ENCODE data around the gene ZBTB3. TPM values are rescaled to one million over a fixed set of nuclear protein-coding genes. Genes with fewer than 3 reads are reported as not detected.

The ZBTB3 gene
- polyA plus RNA-seq, 1 donor from 2014 or later, result 8.5 TPM

GRCh38 chr11:62775646-62776045 is 21.7 kb upstream of the ZBTB3 start:
- TF ChIP-seq POLR2AphosphoS5 (IDR thresholded peaks at IDR 0.05), result no peak
- TF ChIP-seq SMC3 (conservative IDR thresholded peaks at IDR 0.05; ENCODE audit: poor library complexity), result no peak
- no peak for TF ChIP-seq TAF1 (IDR thresholded peaks at IDR 0.05; ENCODE audit: low read depth)
- TF ChIP-seq RAD21 (conservative IDR thresholded peaks at IDR 0.05), result no peak
- TF ChIP-seq MXI1 (conservative IDR thresholded peaks at IDR 0.05; ENCODE audit: poor library complexity, severe bottlenecking), result no peak
- no peak for TF ChIP-seq CTCF (IDR thresholded peaks at IDR 0.05; ENCODE audit: poor library complexity, severe bottlenecking)
- TF ChIP-seq EP300 (conservative IDR thresholded peaks at IDR 0.05; ENCODE audit: poor library complexity, severe bottlenecking), result no peak
- no peak for TF ChIP-seq REST (IDR thresholded peaks at IDR 0.05; ENCODE audit: borderline replicate concordance)
- no peak for TF ChIP-seq EZH2 (IDR thresholded peaks at IDR 0.05; ENCODE audit: borderline replicate concordance, insufficient read depth, low read length, poor library complexity, severe bottlenecking)

GRCh38 chr11:62774407-62774806 is 20.4 kb upstream of the ZBTB3 start:
- H3K27me3 ChIP-seq (ENCODE audit: insufficient read depth, low read depth, low read length), result no peaks in the 10 kb centered on the region
- H3K4me2 ChIP-seq (ENCODE audit: low read length), result no peak overlapping the region
- no peak for TF ChIP-seq POLR2AphosphoS5 (IDR thresholded peaks at IDR 0.05)

More at GRCh38 chr11:62775646-62776045, 21.7 kb upstream of the ZBTB3 start:
- H3K9ac ChIP-seq (ENCODE audit: low read length), result no peak overlapping the region
- H3F3A ChIP-seq (ENCODE audit: insufficient read depth, low read length, poor library complexity, severe bottlenecking), result peaks cover 3% of the 10 kb centered on the region
- H3K9me3 ChIP-seq (ENCODE audit: low read length), result no peaks in the 10 kb centered on the region
- H3K79me2 ChIP-seq (replicated peaks; ENCODE audit: insufficient read depth, low read length), result peaks cover 10% of the 10 kb centered on the region
- H4K20me1 ChIP-seq (ENCODE audit: insufficient read depth), result no peaks in the 10 kb centered on the region
- H3K27ac ChIP-seq (ENCODE audit: low read length), result no peak overlapping the region
- H2AFZ ChIP-seq (ENCODE audit: low read depth, low read length), result no peak overlapping the region
- H3K4me2 ChIP-seq (ENCODE audit: low read length), result no peak overlapping the region
- no peak overlapping the region for H3K4me3 ChIP-seq (ENCODE audit: low read length)
- H3K36me3 ChIP-seq (ENCODE audit: insufficient read depth, low read length), result no peaks in the 10 kb centered on the region
- no peaks in the 10 kb centered on the region for H3K9me2 ChIP-seq (ENCODE audit: insufficient read depth, low read length)
- no peaks in the 10 kb centered on the region for H3K27me3 ChIP-seq (ENCODE audit: insufficient read depth, low read depth, low read length)

More at GRCh38 chr11:62774407-62774806, 20.4 kb upstream of the ZBTB3 start:
- Histone ChIP-seq H2AFZ (ENCODE audit: low read depth, low read length) (no peak overlapping the region), H3K36me3 (ENCODE audit: insufficient read depth, low read length) (no peaks in the 10 kb centered on the region), H3K9me2 (ENCODE audit: insufficient read depth, low read length) (no peaks in the 10 kb centered on the region), H3K27ac (ENCODE audit: low read length) (no peak overlapping the region), H3F3A (ENCODE audit: insufficient read depth, low read length, poor library complexity, severe bottlenecking) (peaks cover 5% of the 10 kb centered on the region), H3K4me3 (ENCODE audit: low read length) (no peak overlapping the region), H4K20me1 (ENCODE audit: insufficient read depth) (no peaks in the 10 kb centered on the region), H3K9ac (ENCODE audit: low read length) (no peak overlapping the region), H3K79me2 (replicated peaks; ENCODE audit: insufficient read depth, low read length) (peaks cover 10% of the 10 kb centered on the region), H3K9me3 (ENCODE audit: low read length) (no peaks in the 10 kb centered on the region)

Data from neural cell (in vitro differentiated cells).